CD4-positive, alpha-beta T cell (primary cell): Measurements from ENCODE around the gene CLDN10. TPM values are rescaled to one million over a fixed set of nuclear protein-coding genes. Genes with fewer than 3 reads are reported as not detected.

Experiments used
- ATAC-seq: fragments of 200-7000 bp; cut with Tn5 transposase; one replicate; pipeline ENCODE4 v1.10.0; 2022; ENCODE audit warnings: mild to moderate bottlenecking; ENCODE audit not compliant: poor library complexity
- CTCF ChIA-PET: fragments of 350-600 bp; sonication (Branson Sonifier 250); formaldehyde crosslinking; loops from one replicate; lab custom pipeline; 2021; ENCODE audit warnings: antibody characterized with exemption, inconsistent platforms; lab: Charles Lee
- POLR2A ChIA-PET: fragments of 350-600 bp; sonication (Branson Sonifier 250); formaldehyde crosslinking; loops from one replicate; lab custom pipeline; 2021; ENCODE audit warnings: antibody characterized with exemption, inconsistent platforms; lab: Charles Lee
- DNase-seq, 14 experiments: peaks; one replicate each; pipeline ENCODE4 v3.0.0-alpha.2; 2013 to 2020; ENCODE audit warnings: mixed read lengths in 2 of 14
- H3K27ac ChIP-seq, 2 donors: one replicate each; pipeline versions ENCODE4 v1.5.1 to v1.7.0; 2013; ENCODE audit warnings: low read length in 2 of 2, low read depth in 1 of 2, mild to moderate bottlenecking in 1 of 2
- H3K27me3 ChIP-seq, 2 experiments: 1 replicate in 1 of 2; 2 replicates in 1 of 2; pipeline versions ENCODE4 v1.6.1 to v1.7.0; 2013; ENCODE audit warnings: low read length in 2 of 2, control low read depth in 1 of 2, mild to moderate bottlenecking in 1 of 2, moderate library complexity in 1 of 2; ENCODE audit not compliant: insufficient read depth in 2 of 2, control insufficient read depth in 1 of 2
- H3K36me3 ChIP-seq: one replicate; pipeline ENCODE4 v1.6.1; 2013; ENCODE audit warnings: low read length, control low read depth; ENCODE audit not compliant: insufficient read depth
- H3K4me1 ChIP-seq: one replicate; pipeline ENCODE4 v1.6.1; 2013; ENCODE audit warnings: low read length, control low read depth; ENCODE audit not compliant: insufficient read depth
- H3K4me3 ChIP-seq: one replicate; pipeline ENCODE4 v1.5.1; 2013; ENCODE audit warnings: mild to moderate bottlenecking, low read length, moderate library complexity
- H3K9me3 ChIP-seq, 2 experiments: 1 replicate in 1 of 2; 2 replicates in 1 of 2; pipeline versions ENCODE4 v1.6.1 to v1.7.0; 2013; ENCODE audit warnings: low read length in 2 of 2, mild to moderate bottlenecking in 2 of 2, control low read depth in 1 of 2, moderate library complexity in 1 of 2; ENCODE audit not compliant: control insufficient read depth in 1 of 2, insufficient read depth in 1 of 2
- H3K27ac Mint-ChIP-seq: one replicate; pipeline ENCODE4 v1.8.0; 2020; ENCODE audit warnings: mixed read lengths
- H3K27me3 Mint-ChIP-seq: one replicate; pipeline ENCODE4 v1.8.0; 2021; ENCODE audit warnings: mixed read lengths
- H3K36me3 Mint-ChIP-seq: one replicate; pipeline ENCODE4 v1.8.0; 2021; ENCODE audit warnings: low read depth, mixed read lengths
- H3K4me1 Mint-ChIP-seq: one replicate; pipeline ENCODE4 v1.8.0; 2021; ENCODE audit warnings: low read depth, mixed read lengths
- H3K4me3 Mint-ChIP-seq: one replicate; pipeline ENCODE4 v1.8.0; 2020; ENCODE audit warnings: mild to moderate bottlenecking, mixed read lengths
- H3K9me3 Mint-ChIP-seq: one replicate; pipeline ENCODE4 v1.8.0; 2020; ENCODE audit warnings: mixed read lengths
- CTCF ChIP-seq: fragments of 200-600 bp; IDR thresholded peaks from one replicate; pipeline ENCODE4 v1.8.0; 2022; ENCODE audit warnings: antibody characterized with exemption, mild to moderate bottlenecking
- intact Hi-C, 2 experiments: fragments of 100-400 bp; cut with DNase I in 1 of 2; cut with micrococcal nuclease in 1 of 2; formaldehyde crosslinking; loops; one replicate each; pipeline versions ENCODE4 v1.15.1 to v1.9.0; 2023 to 2025; cut with DNase I, micrococcal nuclease
- total RNA-seq, 174 experiments: library from RNA in 2 of 174; stranded (reverse) in 2 of 174; gene quantifications; one replicate each; pipeline ENCODE4 v1.2.3 and lab custom pipeline; 2021 to 2026

CLDN10 gene
- total RNA-seq, 2 experiments from 2014 or later = not detected

GRCh38 chr13:95579303-95579702, 26.8 kb downstream of the CLDN10 start:
- no peak overlapping the region for H3K4me3 ChIP-seq
- H3K27ac ChIP-seq = no peak overlapping the region
- no peak overlapping the region for H3K4me3 Mint-ChIP-seq
- POLR2A ChIA-PET = no interaction called here
- H3K9me3 Mint-ChIP-seq = no peaks in the 10 kb centered on the region
- peaks cover 4% of the 10 kb centered on the region for H3K27me3 Mint-ChIP-seq
- H3K36me3 Mint-ChIP-seq = no peaks in the 10 kb centered on the region
- CTCF ChIA-PET = no interaction called here
- intact Hi-C loops = no loop called here
- no peak overlapping the region for H3K27ac Mint-ChIP-seq
- H3K27me3 ChIP-seq = no peaks in the 10 kb centered on the region
- H3K9me3 ChIP-seq = no peaks in the 10 kb centered on the region
- no peak for ATAC-seq
- H3K4me1 ChIP-seq = no peaks in the 10 kb centered on the region
- no peaks in the 10 kb centered on the region for H3K36me3 ChIP-seq
- no peaks in the 10 kb centered on the region for H3K4me1 Mint-ChIP-seq
- no peak for DNase-seq
- TF ChIP-seq CTCF = no peak

GRCh38 chr13:95585867-95586266, 33.3 kb downstream of the CLDN10 start:
- no peaks in the 10 kb centered on the region for H3K4me1 ChIP-seq
- Mint-ChIP-seq H3K27me3 (peaks cover 19% of the 10 kb centered on the region), H3K4me1 (no peaks in the 10 kb centered on the region), H3K4me3 (no peak overlapping the region), H3K27ac (no peak overlapping the region), H3K36me3 (no peaks in the 10 kb centered on the region), H3K9me3 (no peaks in the 10 kb centered on the region)
- ATAC-seq (no peak), DNase-seq (no peak)
- intact Hi-C loops = loop anchor here in 1 of 2 experiments (10.0 kb wide), 1 partner anchor 649 kb away; no protein-coding TSS in a partner anchor
- POLR2A ChIA-PET = no interaction called here
- CTCF ChIA-PET = no interaction called here
- no peak overlapping the region for H3K4me3 ChIP-seq
- H3K27me3 ChIP-seq = no peaks in the 10 kb centered on the region
- no peak for TF ChIP-seq CTCF
- no peaks in the 10 kb centered on the region for H3K36me3 ChIP-seq
- H3K27ac ChIP-seq = no peak overlapping the region
- H3K9me3 ChIP-seq = no peaks in the 10 kb centered on the region

- Mint-ChIP-seq H3K4me3 (no peak overlapping the region), H3K27me3 (peaks cover 24% of the 10 kb centered on the region), H3K9me3 (no peaks in the 10 kb centered on the region), H3K27ac (no peak overlapping the region), H3K36me3 (no peaks in the 10 kb centered on the region), H3K4me1 (no peaks in the 10 kb centered on the region)
- no peak for TF ChIP-seq CTCF
- DNase-seq (no peak), ATAC-seq (no peak)
- Histone ChIP-seq H3K4me3 (no peak overlapping the region), H3K27ac (no peak overlapping the region), H3K4me1 (no peaks in the 10 kb centered on the region), H3K9me3 (no peaks in the 10 kb centered on the region), H3K36me3 (no peaks in the 10 kb centered on the region), H3K27me3 (no peaks in the 10 kb centered on the region)
- ChIA-PET POLR2A (no interaction called here), CTCF (no interaction called here)
- intact Hi-C loops = loop anchor here in 1 of 2 experiments (10.0 kb wide), 1 partner anchor 647 kb away; no protein-coding TSS in a partner anchor
Measured at GRCh38 chr13:95588134-95588533, 35.6 kb downstream of the CLDN10 start.
